Vagina (tissue), 2 donors: Measurements from ENCODE around the gene GDPD4.

ENCODE experiments used
- CTCF ChIP-seq, 3 experiments: fragments of 450-650 bp in 2 of 3; fragments of 200-600 bp in 1 of 3; sonication (generic) in 1 of 3; IDR thresholded peaks; one replicate each; pipeline ENCODE4 v1.5.1; 2017 to 2019; ENCODE audit warnings: antibody characterized with exemption in 3 of 3, mild to moderate bottlenecking in 2 of 3, moderate library complexity in 2 of 3
- POLR2AphosphoS5 ChIP-seq, 2 donors: sonication (generic); formaldehyde crosslinking; IDR thresholded peaks; one replicate each; pipeline ENCODE4 v1.9.0; 2017; ENCODE audit warnings: antibody characterized with exemption in 2 of 2, mild to moderate bottlenecking in 2 of 2, low read depth in 1 of 2; ENCODE audit not compliant: insufficient read depth in 1 of 2

DNA sequence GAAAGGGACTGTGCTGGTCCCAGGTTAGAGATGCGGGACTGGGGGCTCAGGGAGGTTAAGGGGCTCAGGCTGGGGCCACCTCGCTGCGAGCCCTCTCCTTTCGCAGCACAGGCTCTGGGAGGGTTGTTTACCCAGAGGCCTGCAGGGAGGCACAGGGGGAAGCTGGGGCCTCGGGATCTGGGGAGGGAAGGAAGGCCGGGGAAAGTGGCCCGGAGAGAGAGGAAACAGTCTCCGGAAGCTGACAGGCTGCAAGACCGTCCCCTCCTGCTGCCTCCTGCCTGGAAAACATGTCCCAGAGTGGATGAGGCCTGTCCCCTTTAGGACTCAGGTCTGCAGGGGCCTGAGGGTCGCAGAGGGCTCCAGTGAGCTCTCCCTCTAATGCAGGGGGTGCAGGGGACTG is 128.0 kb downstream of the GDPD4 start:
- TF ChIP-seq CTCF (IDR thresholded peaks at IDR 0.05) (no peak), POLR2AphosphoS5 (IDR thresholded peaks at IDR 0.05; ENCODE audit: insufficient read depth in 1 of 2, low read depth in 1 of 2) (no peak)
